GM12878 (cell line): ENCODE measurements around the gene LINGO1. TPM values are rescaled to one million over a fixed set of nuclear protein-coding genes. Genes with fewer than 3 reads are reported as not detected.

ENCODE experiments used
- ATAC-seq: fragments of 200-7000 bp; cut with Tn5 transposase; 3 replicates; pipeline ENCODE4 v1.9.1; 2020; ENCODE audit warnings: mild to moderate bottlenecking, moderate library complexity
- BruUV-seq: library from RNA; stranded (reverse); fragments of 400-500 nt; replicated peaks from 2 replicates; lab custom pipeline; 2021; lab: Mats Ljungman, UMichigan
- CTCF ChIA-PET: fragments of 300-600 bp; sonication (Branson Sonifier 250); formaldehyde crosslinking; extraction: SDS; loops from one replicate; lab custom pipeline; 2021; ENCODE audit warnings: inconsistent platforms; lab: Yijun Ruan, JAX
- POLR2A ChIA-PET: fragments of 350-600 bp; formaldehyde crosslinking; extraction: SDS; loops from one replicate; lab custom pipeline; 2021; ENCODE audit warnings: inconsistent platforms; lab: Charles Lee
- RAD21 ChIA-PET: fragments of 300-600 bp; sonication (Branson Sonifier 250); formaldehyde crosslinking; loops from one replicate; lab custom pipeline; 2023; ENCODE audit warnings: antibody characterized with exemption; ENCODE audit not compliant: unreplicated experiment; lab: Charles Lee
- SMC1A ChIA-PET: fragments of 300-600 bp; sonication (Branson Sonifier 250); formaldehyde crosslinking; loops from one replicate; lab custom pipeline; 2023; ENCODE audit not compliant: unreplicated experiment, uncharacterized antibody; lab: Charles Lee
- DNase-seq: peaks from one replicate; pipeline ENCODE4 v3.0.0-alpha.2; 2011; ENCODE audit warnings: low read depth, low spot score
- FAIRE-seq: peaks from 3 replicates; lab custom pipeline; 2011; peaks lifted over from hg19 to GRCh38; lab: Jason Lieb, UNC
- H2AFZ ChIP-seq: 2 replicates; pipeline ENCODE4 v1.6.0; 2011; ENCODE audit warnings: low read depth, low read length, control low read depth; ENCODE audit not compliant: control insufficient read depth
- H3K27ac ChIP-seq: 2 replicates; pipeline ENCODE4 v1.5.1; 2011; ENCODE audit warnings: control low read depth; ENCODE audit not compliant: control insufficient read depth, insufficient read depth
- H3K27me3 ChIP-seq, 2 experiments: replicated peaks in 1 of 2; 2 replicates each; pipeline versions ENCODE4 v1.6.0 to v1.6.1; 2011; ENCODE audit warnings: low read length in 1 of 2; ENCODE audit not compliant: control insufficient read depth in 2 of 2, insufficient read depth in 2 of 2
- H3K36me3 ChIP-seq, 2 experiments: 2 replicates each; pipeline ENCODE4 v1.5.1; 2011; ENCODE audit warnings: low read length in 1 of 2; ENCODE audit not compliant: control insufficient read depth in 2 of 2, insufficient read depth in 2 of 2
- H3K4me1 ChIP-seq: 2 replicates; pipeline ENCODE4 v1.6.1; 2011; ENCODE audit warnings: mild to moderate bottlenecking, low read length, moderate library complexity, mixed read lengths; ENCODE audit not compliant: control insufficient read depth, insufficient read depth
- H3K4me2 ChIP-seq: 2 replicates; pipeline ENCODE4 v1.6.0; 2011; ENCODE audit warnings: control low read depth; ENCODE audit not compliant: control insufficient read depth, insufficient read depth
- H3K4me3 ChIP-seq: fragments of 200-600 bp; sonication (generic); 2 replicates; pipeline ENCODE4 v1.5.1; 2016
- H3K79me2 ChIP-seq: 2 replicates; pipeline ENCODE4 v1.6.0; 2011; ENCODE audit warnings: low read length; ENCODE audit not compliant: control insufficient read depth, insufficient read depth
- H3K9ac ChIP-seq: 2 replicates; pipeline ENCODE4 v1.8.0; 2011; ENCODE audit warnings: low read length, control low read depth, mixed read lengths; ENCODE audit not compliant: control insufficient read depth, insufficient read depth
- H3K9me3 ChIP-seq: replicated peaks from 3 replicates; pipeline ENCODE4 v1.5.1; 2011; ENCODE audit warnings: mild to moderate bottlenecking, low read length; ENCODE audit not compliant: control insufficient read depth, insufficient read depth
- H4K20me1 ChIP-seq: 2 replicates; pipeline ENCODE4 v1.6.0; 2011; ENCODE audit not compliant: control insufficient read depth, insufficient read depth
- BCL3 ChIP-seq: IDR thresholded peaks from 2 replicates; pipeline ENCODE4 v1.6.1; 2011; ENCODE audit warnings: borderline replicate concordance, low read depth, mild to moderate bottlenecking, moderate library complexity, low read length; ENCODE audit not compliant: insufficient read depth, poor library complexity, severe bottlenecking
- CUX1 ChIP-seq: IDR thresholded peaks from 2 replicates; pipeline ENCODE4 v1.6.1; 2012; ENCODE audit warnings: improper control_type of control experiment, low read depth, low read length; ENCODE audit not compliant: insufficient replicate concordance
- HDAC6 ChIP-seq: fragments of 200-600 bp; sonication (generic); IDR thresholded peaks from one replicate; pipeline ENCODE4 v1.8.0; 2017; ENCODE audit warnings: antibody characterized with exemption; ENCODE audit not compliant: unreplicated experiment
- RB1 ChIP-seq: fragments of 450-650 bp; formaldehyde crosslinking; IDR thresholded peaks from 2 replicates; pipeline ENCODE4 v1.6.1; 2017; ENCODE audit warnings: mild to moderate bottlenecking, borderline replicate concordance
- ZZZ3 ChIP-seq: IDR thresholded peaks from 2 replicates; pipeline ENCODE4 v1.6.1; 2011; ENCODE audit warnings: low read depth; ENCODE audit not compliant: control insufficient read depth, insufficient read length
- WGBS: methylation state at CpG from one replicate; pipeline ENCODE4 v1.1.6; 2016; ENCODE audit warnings: low lambda C conversion rate; ENCODE audit not compliant: insufficient replicate concordance, insufficient coverage; ENCODE audit errors: missing lambda C conversion rate; 5-methylcytosine and 5-hydroxymethylcytosine counted together
- in situ Hi-C: fragments of 300-500 bp; cut with MboI; formaldehyde crosslinking; loops from 9 replicates; pipeline ENCODE4 v1.14.3; 2018; ENCODE audit warnings: mixed read lengths
- intact Hi-C: fragments of 100-400 bp; cut with micrococcal nuclease; formaldehyde crosslinking; loops from one replicate; pipeline ENCODE4 v1.14.2; 2022; ENCODE audit not compliant: unreplicated experiment
- polyA plus RNA-seq, 11 experiments: library from polyadenylated mRNA; depleted of rRNA in 4 of 11; unstranded in 6 of 11; stranded (reverse) in 5 of 11; fragments of >200 nt; fragmentation: Nextera tagmentation in 4 of 11; fragmentation: Illumina TruSeq in 1 of 11; extraction: Ambion mirVana in 4 of 11; extraction: Trizol in 1 of 11; gene quantifications; 1 replicate in 1 of 11; 2 replicates in 10 of 11; pipeline versions ENCODE4 v1.2.1 to v1.2.3, GENCODE V29; 2011 to 2016; ENCODE audit warnings: inconsistent platforms in 2 of 11, missing spikeins in 2 of 11, low read depth in 1 of 11
- total RNA-seq, 4 experiments: library from RNA; depleted of rRNA in 3 of 4; stranded (reverse); fragments of >200 nt in 3 of 4; fragmentation: Illumina TruSeq in 1 of 4; extraction: Trizol in 1 of 4; gene quantifications; 2 replicates each; pipeline versions ENCODE4 v1.2.1 to v1.2.3, GENCODE V29; 2013 to 2021

Gene LINGO1
- total and polyA plus RNA-seq, 10 of the 15 experiments (the other 5 are each of a cell fraction or from before 2014, with no cell fraction given): 0.04 to 3.9 (median 0.17) TPM; not detected in 6

- SMC1A ChIA-PET: no interaction called here
- Histone ChIP-seq H3K36me3 (no peaks in the 10 kb centered on the region), H3K4me1 (no peaks in the 10 kb centered on the region), H4K20me1 (no peaks in the 10 kb centered on the region), H3K27me3 (no peaks in the 10 kb centered on the region), H3K9me3 (no peaks in the 10 kb centered on the region; the same call in 2 of the 3 replicates), H3K79me2 (no peaks in the 10 kb centered on the region), H3K27ac (no peak overlapping the region), H2AFZ (no peak overlapping the region), H3K9ac (no peak overlapping the region), H3K4me3 (no peak overlapping the region), H3K4me2 (no peak overlapping the region)
- DNase-seq (no peak), FAIRE-seq (no peak), ATAC-seq (no peak)
- CTCF ChIA-PET: no interaction called here
- 47% methylated on average over 6 of the region's 6 CpGs for WGBS
- no peak for TF ChIP-seq CUX1
- no peak for TF ChIP-seq BCL3
- TF ChIP-seq HDAC6: no peak
- TF ChIP-seq RB1: no peak
- no peak for TF ChIP-seq ZZZ3
- no TSS peak for BruUV-seq
- POLR2A ChIA-PET: no interaction called here
- intact Hi-C loops: no loop called here
- RAD21 ChIA-PET: no interaction called here
- in situ Hi-C loops: no loop called here
These were observed 69.0 kb downstream of the LINGO1 start for GRCh38 chr15:77563623-77564156.

Other genes starting within 250 kb of the LINGO1 start
- gene PEAK1, start 212.8 kb downstream of the LINGO1 start, total RNA-seq (2014; rRNA removed): 13.6 TPM in 2 replicates
- gene PEAK1, start 212.8 kb downstream of the LINGO1 start, total RNA-seq (2014; rRNA removed; fragmentation: Illumina TruSeq; extraction: Trizol): 15.7 and 17.3 TPM in 2 replicates
- gene PEAK1, start 212.8 kb downstream of the LINGO1 start, total RNA-seq (2021): 23.1 and 24.2 TPM in 2 replicates
- 18.0 and 18.1 TPM in 2 replicates for gene PEAK1, start 212.8 kb downstream of the LINGO1 start, polyA plus RNA-seq (2011; rRNA removed)
- gene PEAK1, start 212.8 kb downstream of the LINGO1 start, polyA plus RNA-seq (2014; fragmentation: Illumina TruSeq; extraction: Trizol): 15.0 and 15.1 TPM in 2 replicates
- 1 to 10 TPM in 1 of 2 experiments, under 1 TPM in 1; 0.62 to 1.1 TPM for gene PEAK1, start 212.8 kb downstream of the LINGO1 start, polyA plus RNA-seq (2014; fragmentation: Nextera tagmentation; extraction: Ambion mirVana)
- gene PEAK1, start 212.8 kb downstream of the LINGO1 start, polyA plus RNA-seq (2014; rRNA removed): 8.8 and 11.9 TPM in 2 replicates
- 1 to 10 TPM; 3.2 to 3.9 TPM for gene PEAK1, start 212.8 kb downstream of the LINGO1 start, polyA plus RNA-seq (2016; fragmentation: Nextera tagmentation; extraction: Ambion mirVana)
- 34.8 and 41.7 TPM in 2 replicates for gene HMG20A, start 212.0 kb downstream of the LINGO1 start, total RNA-seq (2014; rRNA removed)
- gene HMG20A, start 212.0 kb downstream of the LINGO1 start, total RNA-seq (2014; rRNA removed; fragmentation: Illumina TruSeq; extraction: Trizol): 48.1 and 48.8 TPM in 2 replicates
- gene HMG20A, start 212.0 kb downstream of the LINGO1 start, total RNA-seq (2021): 51.9 and 54.7 TPM in 2 replicates
- 98.7 and 132 TPM in 2 replicates for gene HMG20A, start 212.0 kb downstream of the LINGO1 start, polyA plus RNA-seq (2011; rRNA removed)
- gene HMG20A, start 212.0 kb downstream of the LINGO1 start, polyA plus RNA-seq (2014; fragmentation: Illumina TruSeq; extraction: Trizol): 75.4 and 84.3 TPM in 2 replicates
- 10 to 100 TPM; 30.0 to 30.7 TPM for gene HMG20A, start 212.0 kb downstream of the LINGO1 start, polyA plus RNA-seq (2014; fragmentation: Nextera tagmentation; extraction: Ambion mirVana)
- 50.0 and 50.5 TPM in 2 replicates for gene HMG20A, start 212.0 kb downstream of the LINGO1 start, polyA plus RNA-seq (2014; rRNA removed)
- 10 to 100 TPM; 38.4 to 44.7 TPM for gene HMG20A, start 212.0 kb downstream of the LINGO1 start, polyA plus RNA-seq (2016; fragmentation: Nextera tagmentation; extraction: Ambion mirVana)